Cardiac muscle cell (in vitro differentiated cells and primary cell): ENCODE data around the gene KLHL36. TPM values are rescaled to one million over a fixed set of nuclear protein-coding genes. Genes with fewer than 3 reads are reported as not detected.

Experiments used
- DNase-seq, 2 donors: peaks; one replicate each; pipeline versions ENCODE4 v3.0.0 to v3.0.0-alpha.2; 2010 to 2017; ENCODE audit warnings: low read depth in 1 of 2, low spot score in 1 of 2
- H3K27ac ChIP-seq: fragments of 200-600 bp; sonication (generic); 2 replicates; pipeline ENCODE4 v1.5.1; 2016
- H3K27me3 ChIP-seq: fragments of 200-600 bp; sonication (generic); 2 replicates; pipeline ENCODE4 v1.6.0; 2016; ENCODE audit warnings: control low read depth
- H3K36me3 ChIP-seq: fragments of 200-600 bp; sonication (generic); 2 replicates; pipeline ENCODE4 v1.5.1; 2016; ENCODE audit warnings: control low read depth
- H3K4me1 ChIP-seq: fragments of 200-600 bp; sonication (generic); 2 replicates; pipeline ENCODE4 v1.8.1; 2017; ENCODE audit warnings: low read depth, mild to moderate bottlenecking, mixed run types
- H3K4me3 ChIP-seq: fragments of 200-600 bp; sonication (generic); 2 replicates; pipeline ENCODE4 v1.5.1; 2016; ENCODE audit warnings: mild to moderate bottlenecking
- H3K9me3 ChIP-seq: fragments of 200-600 bp; sonication (generic); 2 replicates; pipeline ENCODE4 v1.5.1; 2017; ENCODE audit warnings: low read depth, mild to moderate bottlenecking, control low read depth
- polyA plus RNA-seq: library from polyadenylated mRNA; unstranded; fragments of >200 nt; fragmentation: Nextera tagmentation; extraction: Ambion mirVana; gene quantifications from 2 replicates; pipeline ENCODE4 v1.2.1, GENCODE V29; 2016
- total RNA-seq: library from RNA; depleted of rRNA; stranded (reverse); fragments of >200 nt; gene quantifications from 2 replicates; pipeline ENCODE4 v1.2.3, GENCODE V29; 2016
- TF ChIP-seq, protein P1 (sequence below): IDR thresholded peaks from 2 replicates; pipeline ENCODE4 v1.5.1; 2012; ENCODE audit warnings: low read depth, mild to moderate bottlenecking, low read length

The KLHL36 gene
- 31.7 and 53.9 TPM in 2 replicates for total RNA-seq
- 14.5 and 19.2 TPM in 2 replicates for polyA plus RNA-seq

DNA sequence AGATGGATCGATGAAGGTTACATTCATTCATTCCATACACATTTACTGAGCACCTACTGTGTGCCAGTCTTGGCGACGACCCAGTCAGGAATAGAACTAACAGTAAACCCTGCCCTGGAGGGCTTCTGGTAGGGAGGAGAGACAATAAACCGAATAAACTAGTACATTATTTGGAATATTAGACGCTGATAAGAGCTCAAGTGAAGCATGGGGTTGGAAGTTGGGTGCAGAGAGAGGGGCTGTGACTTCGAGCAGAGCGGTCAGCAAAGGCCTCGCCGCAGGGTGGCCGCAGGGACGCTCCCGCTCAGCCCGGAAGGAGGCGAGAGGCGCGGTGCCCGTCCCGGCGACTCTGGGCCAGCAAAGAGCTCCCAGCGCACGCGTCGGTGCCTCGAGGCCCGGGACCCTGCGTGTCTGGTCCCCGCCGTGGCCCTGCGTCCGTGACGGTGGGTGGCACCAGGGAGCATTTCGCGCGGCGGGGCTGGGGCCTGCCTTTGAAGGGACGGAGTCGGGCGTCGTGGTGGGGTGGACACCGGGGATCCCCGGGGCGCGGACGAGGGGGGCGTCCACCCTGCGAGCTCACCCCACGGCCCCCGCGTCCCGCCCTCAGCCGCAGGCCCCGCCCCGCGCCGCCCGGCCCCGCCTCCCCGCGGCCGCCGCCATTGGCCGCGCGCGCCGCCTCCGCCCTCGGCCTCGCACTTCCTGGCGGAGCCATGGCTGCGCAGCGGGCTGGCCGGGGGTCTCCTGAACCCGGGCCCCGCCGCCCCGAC lies at the start of gene KLHL36:
KLHL36 (plus strand) TSS at position 684 of the 767 bp plus-strand sequence. CDS start 2,357 bp downstream, outside the sequence.
- H3K27ac ChIP-seq = no peak within 1 kb of the TSS
- H3K9me3 ChIP-seq = no peaks in the 10 kb centered on the region
- TF ChIP-seq, protein P1, sequence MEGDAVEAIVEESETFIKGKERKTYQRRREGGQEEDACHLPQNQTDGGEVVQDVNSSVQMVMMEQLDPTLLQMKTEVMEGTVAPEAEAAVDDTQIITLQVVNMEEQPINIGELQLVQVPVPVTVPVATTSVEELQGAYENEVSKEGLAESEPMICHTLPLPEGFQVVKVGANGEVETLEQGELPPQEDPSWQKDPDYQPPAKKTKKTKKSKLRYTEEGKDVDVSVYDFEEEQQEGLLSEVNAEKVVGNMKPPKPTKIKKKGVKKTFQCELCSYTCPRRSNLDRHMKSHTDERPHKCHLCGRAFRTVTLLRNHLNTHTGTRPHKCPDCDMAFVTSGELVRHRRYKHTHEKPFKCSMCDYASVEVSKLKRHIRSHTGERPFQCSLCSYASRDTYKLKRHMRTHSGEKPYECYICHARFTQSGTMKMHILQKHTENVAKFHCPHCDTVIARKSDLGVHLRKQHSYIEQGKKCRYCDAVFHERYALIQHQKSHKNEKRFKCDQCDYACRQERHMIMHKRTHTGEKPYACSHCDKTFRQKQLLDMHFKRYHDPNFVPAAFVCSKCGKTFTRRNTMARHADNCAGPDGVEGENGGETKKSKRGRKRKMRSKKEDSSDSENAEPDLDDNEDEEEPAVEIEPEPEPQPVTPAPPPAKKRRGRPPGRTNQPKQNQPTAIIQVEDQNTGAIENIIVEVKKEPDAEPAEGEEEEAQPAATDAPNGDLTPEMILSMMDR = no peak
- H3K36me3 ChIP-seq = no peaks in the 10 kb centered on the region
- no peaks in the 10 kb centered on the region for H3K27me3 ChIP-seq
- DNase-seq = peak; percentile 45 to 67
- no peaks in the 10 kb centered on the region for H3K4me1 ChIP-seq
- H3K4me3 ChIP-seq = peak within 1 kb of the TSS; percentile 44

DNA sequence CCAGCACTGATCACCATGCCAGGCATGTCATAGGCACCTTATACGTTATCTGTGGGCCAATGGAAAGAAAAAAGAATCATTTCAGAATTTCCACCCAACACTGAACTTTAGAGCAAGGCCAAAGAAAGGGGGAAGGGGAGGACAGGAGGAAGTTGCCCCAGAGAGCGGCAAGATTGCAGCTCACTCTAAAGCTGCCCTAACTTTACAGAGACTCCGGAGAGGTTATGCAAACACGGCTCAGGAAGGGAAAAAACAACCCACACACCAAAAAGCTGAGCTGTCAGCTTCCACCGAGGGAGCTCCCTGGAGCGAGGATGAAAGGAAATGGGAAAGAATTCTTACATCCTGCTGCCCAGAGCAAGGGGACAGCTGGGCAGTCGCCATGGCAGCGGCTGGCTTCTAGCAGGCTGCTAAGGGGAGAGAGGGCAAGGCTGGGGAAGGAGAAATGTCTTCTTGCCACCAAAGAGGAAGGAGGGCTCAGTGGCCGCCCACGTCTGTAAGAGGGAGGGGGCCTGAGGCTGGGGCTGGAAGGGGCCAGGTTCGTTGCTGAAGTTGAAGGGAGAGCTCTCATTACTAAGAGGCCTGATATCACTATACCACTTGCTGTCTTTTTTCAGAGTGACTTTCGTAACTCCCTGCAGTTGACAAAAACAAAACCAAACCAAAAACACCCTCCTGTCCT lies 48.6 kb upstream of the KLHL36 start:
- peak overlapping the region; percentile 74 for H3K27ac ChIP-seq
- peaks cover 45% of the 10 kb centered on the region for H3K4me1 ChIP-seq
- H3K27me3 ChIP-seq = no peaks in the 10 kb centered on the region
- no peaks in the 10 kb centered on the region for H3K9me3 ChIP-seq
- TF ChIP-seq, protein P1 = no peak
- H3K4me3 ChIP-seq = no peak overlapping the region
- no peaks in the 10 kb centered on the region for H3K36me3 ChIP-seq
- peak; percentile 60 to 94 for DNase-seq

DNA sequence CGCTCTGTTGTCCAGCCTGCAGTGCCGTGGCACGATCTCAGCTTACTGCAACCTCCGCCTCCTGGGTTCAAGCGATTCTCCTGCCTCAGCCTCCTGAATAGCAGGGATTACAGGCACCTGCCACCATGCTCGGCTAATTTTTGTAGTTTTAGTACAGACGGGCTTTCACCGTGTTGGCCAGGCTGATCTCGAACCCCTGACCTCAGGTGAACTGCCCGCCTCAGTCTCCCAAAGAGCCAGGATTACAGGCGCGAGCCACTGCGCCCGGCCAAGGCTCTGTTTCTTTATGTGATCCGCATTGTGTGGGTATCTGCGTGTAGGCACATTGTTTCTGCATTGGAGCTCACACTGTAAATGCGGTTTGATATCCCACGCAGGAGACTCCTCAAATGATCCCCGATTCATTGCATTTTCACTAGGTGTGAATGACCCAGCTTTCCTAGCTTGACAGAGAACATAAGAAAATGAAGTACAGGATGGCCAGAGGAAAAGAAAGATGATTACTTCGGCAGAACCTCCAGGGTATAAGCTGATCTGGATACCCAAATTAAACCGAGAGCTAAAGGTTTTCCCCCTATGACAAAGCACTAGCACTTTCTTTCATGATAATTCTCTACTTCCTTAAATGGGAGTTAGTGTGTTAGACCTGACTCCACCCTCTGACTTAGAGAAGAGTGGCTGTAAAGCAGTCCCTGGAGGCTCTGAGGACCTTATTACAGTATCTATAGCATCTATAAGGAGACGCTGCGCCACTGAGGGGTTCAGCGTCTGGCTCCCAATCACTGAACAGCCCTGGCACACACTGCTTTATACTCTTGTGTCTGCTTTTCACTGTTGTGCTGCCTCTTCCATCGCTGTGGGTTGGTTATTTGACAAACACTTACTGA lies 47.7 kb upstream of the KLHL36 start:
- peak overlapping the region; percentile 74 for H3K27ac ChIP-seq
- H3K9me3 ChIP-seq = no peaks in the 10 kb centered on the region
- peaks cover 47% of the 10 kb centered on the region for H3K4me1 ChIP-seq
- no peaks in the 10 kb centered on the region for H3K36me3 ChIP-seq
- no peaks in the 10 kb centered on the region for H3K27me3 ChIP-seq
- DNase-seq = peak in 1 of 2 donors; percentile 43
- H3K4me3 ChIP-seq = no peak overlapping the region
- TF ChIP-seq, protein P1 = no peak

DNA sequence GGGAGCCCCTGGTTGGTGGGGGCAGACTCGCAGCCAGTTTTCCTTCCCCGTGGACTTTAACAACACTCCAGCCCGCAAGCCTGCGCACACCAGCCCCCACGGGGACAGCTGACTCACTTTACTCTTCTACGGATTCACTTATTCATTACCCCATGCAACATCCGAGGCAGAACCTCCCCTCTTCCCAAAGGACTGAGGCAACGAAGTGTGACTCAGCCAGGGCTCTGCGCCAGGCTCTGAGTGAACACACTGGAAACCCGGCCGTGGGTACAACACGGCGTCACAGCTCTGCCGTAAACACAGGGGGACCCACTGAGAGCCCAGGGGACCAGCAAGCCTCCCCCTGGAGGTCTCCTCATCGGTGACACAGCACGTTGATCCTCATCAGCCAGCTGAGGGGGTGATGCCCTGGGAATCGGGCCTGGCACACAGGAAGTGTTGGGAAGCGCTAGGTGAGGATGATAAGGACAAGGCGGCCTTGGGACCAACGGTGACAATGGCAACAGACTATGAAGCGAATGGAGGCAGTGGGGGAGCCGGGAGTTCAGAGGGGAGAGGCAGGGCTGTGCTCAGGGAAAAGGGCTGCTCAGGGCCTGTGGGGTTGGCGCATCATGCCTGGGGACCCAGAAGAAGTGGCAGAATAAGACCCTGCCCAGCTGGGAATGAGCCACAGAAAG lies 45.0 kb upstream of the KLHL36 start:
- H3K27me3 ChIP-seq = no peaks in the 10 kb centered on the region

More for the DNA sequence above, 45.0 kb upstream of the KLHL36 start:
- no peak overlapping the region for H3K4me3 ChIP-seq
- H3K27ac ChIP-seq = no peak overlapping the region
- H3K9me3 ChIP-seq = no peaks in the 10 kb centered on the region
- H3K4me1 ChIP-seq = peaks cover 38% of the 10 kb centered on the region
- DNase-seq = peak in 1 of 2 donors; percentile 97
- TF ChIP-seq, protein P1 = no peak
- no peaks in the 10 kb centered on the region for H3K36me3 ChIP-seq
